Measurements from ENCODE around the gene NUDT13.
A peak's percentile ranks its signal among the peaks of the same experiment; 100 is the strongest.
"Not testable (repeated sequence)": the region's sequence is repeated elsewhere in the genome, so short reads cannot be mapped to it uniquely, and the experiment has no call there.

NUDT13 gene

GRCh38 chr10:73099141-73099540 lies 11.1 kb upstream of the NUDT13 start:
- DNase-seq (ENCODE audit: low read depth in 2 of 2), result no peak

GRCh38 chr10:73106301-73106700 lies 4.0 kb upstream of the NUDT13 start:
- DNase-seq (ENCODE audit: low read depth in 2 of 2), result no peak

GRCh38 chr10:73109248-73109652 lies 1.0 kb upstream of the NUDT13 start:
- not testable (repeated sequence) for DNase-seq (ENCODE audit: low read depth in 2 of 2)

GRCh38 chr10:73112032-73112431 lies 1.8 kb downstream of the NUDT13 start:
- not testable (repeated sequence) for DNase-seq (ENCODE audit: low read depth in 2 of 2)

- no peak for DNase-seq (ENCODE audit: low read depth in 2 of 2)
These were observed 3.3 kb downstream of the NUDT13 start for GRCh38 chr10:73113551-73113950.

- DNase-seq (ENCODE audit: low read depth in 2 of 2), result no peak
These were observed 5.8 kb downstream of the NUDT13 start for GRCh38 chr10:73116017-73116416.

GRCh38 chr10:73117976-73118743 lies 7.9 kb downstream of the NUDT13 start:
- DNase-seq (ENCODE audit: low read depth in 2 of 2), result no peak

- no peak for DNase-seq (ENCODE audit: low read depth in 2 of 2)
These were observed 9.2 kb downstream of the NUDT13 start for GRCh38 chr10:73119457-73119856.

GRCh38 chr10:73119952-73120351 lies 9.7 kb downstream of the NUDT13 start:
- DNase-seq (ENCODE audit: low read depth in 2 of 2), result no peak

- no peak for DNase-seq (ENCODE audit: low read depth in 2 of 2)
These were observed 16.1 kb downstream of the NUDT13 start for GRCh38 chr10:73126343-73126742.

- no peak for DNase-seq (ENCODE audit: low read depth in 2 of 2)
These were observed 21.0 kb downstream of the NUDT13 start for GRCh38 chr10:73131301-73131700.

GRCh38 chr10:73131913-73132686 lies 21.8 kb downstream of the NUDT13 start:
- no peak for DNase-seq (ENCODE audit: low read depth in 2 of 2)

GRCh38 chr10:73134727-73135126 lies 24.5 kb downstream of the NUDT13 start:
- no peak for DNase-seq (ENCODE audit: low read depth in 2 of 2)

GRCh38 chr10:73136627-73137026 lies 26.4 kb downstream of the NUDT13 start:
- no peak for DNase-seq (ENCODE audit: low read depth in 2 of 2)

- DNase-seq (ENCODE audit: low read depth in 2 of 2), result no peak
These were observed 29.0 kb downstream of the NUDT13 start for GRCh38 chr10:73139251-73139650.

GRCh38 chr10:73141603-73142002 lies 31.3 kb downstream of the NUDT13 start:
- DNase-seq (ENCODE audit: low read depth in 2 of 2), result no peak

- not testable (repeated sequence) for DNase-seq (ENCODE audit: low read depth in 2 of 2)
These were observed 40.6 kb downstream of the NUDT13 start for GRCh38 chr10:73150633-73151413.

- DNase-seq (ENCODE audit: low read depth in 2 of 2), result no peak
These were observed 41.8 kb downstream of the NUDT13 start for GRCh38 chr10:73152009-73152408.

GRCh38 chr10:73156054-73156453 lies 45.8 kb downstream of the NUDT13 start:
- no peak for DNase-seq (ENCODE audit: low read depth in 2 of 2)

GRCh38 chr10:73159038-73159648 lies 48.9 kb downstream of the NUDT13 start:
- peak in 1 of 2 donors; percentile 30 for DNase-seq (ENCODE audit: low read depth in 2 of 2)

- no peak for DNase-seq (ENCODE audit: low read depth in 2 of 2)
These were observed 50.8 kb downstream of the NUDT13 start for GRCh38 chr10:73161079-73161478.

GRCh38 chr10:73161662-73162061 lies 51.4 kb downstream of the NUDT13 start:
- DNase-seq (ENCODE audit: low read depth in 2 of 2), result no peak
